Endothelial cell of umbilical vein (primary cell): ENCODE data around the gene PTPRD. TPM values are rescaled to one million over a fixed set of nuclear protein-coding genes. Genes with fewer than 3 reads are reported as not detected.

Source experiments
- BruUV-seq: library from RNA; stranded (reverse); fragments of 400-500 nt; replicated peaks from 2 replicates; lab custom pipeline; 2021; lab: Mats Ljungman, UMichigan
- CTCF ChIA-PET: fragments of 300-600, 350-600 bp; sonication (Branson Sonifier 250); formaldehyde crosslinking; loops from one replicate; lab custom pipeline; 2021; ENCODE audit warnings: antibody characterized with exemption, inconsistent platforms; lab: Charles Lee
- POLR2A ChIA-PET: fragments of 300-600, 350-600 bp; sonication (Branson Sonifier 250); formaldehyde crosslinking; loops from one replicate; lab custom pipeline; 2021; ENCODE audit warnings: antibody characterized with exemption, inconsistent platforms; lab: Charles Lee
- DNase-seq: peaks from one replicate; pipeline ENCODE4 v3.0.0-alpha.2; 2011; ENCODE audit warnings: low read depth, low spot score
- FAIRE-seq: peaks from 2 replicates; lab custom pipeline; 2011; peaks lifted over from hg19 to GRCh38; lab: Jason Lieb, UNC
- H2AFZ ChIP-seq: 2 replicates; pipeline ENCODE4 v1.6.0; 2012; ENCODE audit warnings: low read depth, low read length, control low read depth, inconsistent platforms
- H3K27ac ChIP-seq: 2 replicates; pipeline ENCODE4 v1.5.1; 2011; ENCODE audit warnings: low read depth, mild to moderate bottlenecking, control low read depth, low read length, moderate library complexity; ENCODE audit not compliant: insufficient read depth
- H3K27me3 ChIP-seq, 2 experiments: 2 replicates each; pipeline versions ENCODE4 v1.6.0 to v1.6.1; 2011; ENCODE audit warnings: low read length in 2 of 2, mixed read lengths in 1 of 2; ENCODE audit not compliant: control insufficient read depth in 2 of 2, insufficient read depth in 2 of 2
- H3K36me3 ChIP-seq, 2 experiments: 2 replicates in 1 of 2; 3 replicates in 1 of 2; pipeline ENCODE4 v1.5.1; 2011; ENCODE audit warnings: low read length in 2 of 2, mild to moderate bottlenecking in 1 of 2, moderate library complexity in 1 of 2; ENCODE audit not compliant: control insufficient read depth in 2 of 2, insufficient read depth in 2 of 2; ENCODE audit errors: extremely low read depth in 1 of 2
- H3K4me1 ChIP-seq: 3 replicates; pipeline ENCODE4 v1.5.1; 2011; ENCODE audit warnings: mild to moderate bottlenecking, low read length; ENCODE audit not compliant: control insufficient read depth, insufficient read depth; ENCODE audit errors: extremely low read depth
- H3K4me2 ChIP-seq: 2 replicates; pipeline ENCODE4 v1.6.1; 2011; ENCODE audit warnings: low read length, control low read depth, mixed read lengths; ENCODE audit not compliant: insufficient read depth
- H3K4me3 ChIP-seq, 3 experiments: fragments of 200-600 bp in 1 of 3; sonication (generic), shearing (Covaris generic) in 1 of 3; replicated peaks in 1 of 3; 2 replicates each; pipeline ENCODE4 v1.5.1; 2011 to 2016; ENCODE audit warnings: control low read depth in 3 of 3, low read length in 3 of 3, mild to moderate bottlenecking in 2 of 3, inconsistent platforms in 1 of 3, low read depth in 1 of 3, moderate library complexity in 1 of 3; ENCODE audit not compliant: insufficient read depth in 1 of 3
- H3K79me2 ChIP-seq: 2 replicates; pipeline ENCODE4 v1.6.0; 2012; ENCODE audit warnings: low read length, inconsistent platforms; ENCODE audit not compliant: control insufficient read depth, insufficient read depth
- H3K9ac ChIP-seq: replicated peaks from 2 replicates; pipeline ENCODE3; 2011; ENCODE audit warnings: low read length, control low read depth; ENCODE audit not compliant: insufficient read depth; ENCODE audit errors: extremely low read depth
- H3K9me1 ChIP-seq: replicated peaks from 3 replicates; pipeline ENCODE4 v1.6.0; 2011; ENCODE audit warnings: mild to moderate bottlenecking, low read length; ENCODE audit not compliant: control insufficient read depth, insufficient read depth; ENCODE audit errors: extremely low read depth
- H3K9me3 ChIP-seq: replicated peaks from 2 replicates; pipeline ENCODE4 v1.5.1; 2012; ENCODE audit warnings: low read length, inconsistent platforms; ENCODE audit not compliant: control insufficient read depth, insufficient read depth
- H4K20me1 ChIP-seq: replicated peaks from 2 replicates; pipeline ENCODE3; 2011; ENCODE audit warnings: mild to moderate bottlenecking, low read length; ENCODE audit not compliant: control insufficient read depth, insufficient read depth; ENCODE audit errors: extremely low read depth
- CTCF ChIP-seq, 2 donors: IDR thresholded peaks; 1 replicate in 1 of 2; 2 replicates in 1 of 2; pipeline ENCODE4 v1.5.1; 2011; ENCODE audit warnings: low read length in 2 of 2, mild to moderate bottlenecking in 2 of 2, moderate library complexity in 2 of 2, control low read depth in 1 of 2, inconsistent platforms in 1 of 2, low read depth in 1 of 2; ENCODE audit not compliant: insufficient read depth in 1 of 2; ENCODE audit errors: extremely low read depth in 1 of 2
- EZH2 ChIP-seq: IDR thresholded peaks from 2 replicates; pipeline ENCODE4 v1.6.1; 2012; ENCODE audit warnings: borderline replicate concordance, low read depth, mild to moderate bottlenecking, moderate library complexity, low read length, inconsistent platforms; ENCODE audit not compliant: severe bottlenecking
- FOS ChIP-seq: IDR thresholded peaks from 2 replicates; pipeline ENCODE4 v1.6.1; 2011; ENCODE audit warnings: mild to moderate bottlenecking, low read length, moderate library complexity, borderline replicate concordance; ENCODE audit not compliant: insufficient read depth
- GATA2 ChIP-seq: IDR thresholded peaks from 2 replicates; pipeline ENCODE4 v1.7.0; 2011; ENCODE audit warnings: low read depth, mild to moderate bottlenecking, moderate library complexity, mixed read lengths, low read length; ENCODE audit not compliant: insufficient read length, insufficient read depth
- JUN ChIP-seq: IDR thresholded peaks from 2 replicates; pipeline ENCODE4 v1.6.1; 2011; ENCODE audit warnings: borderline replicate concordance, low read depth; ENCODE audit not compliant: insufficient read length, insufficient read depth
- MAX ChIP-seq: IDR thresholded peaks from 2 replicates; pipeline ENCODE4 v1.6.1; 2011; ENCODE audit not compliant: insufficient read depth, insufficient read length
- MYC ChIP-seq: IDR thresholded peaks from one replicate; pipeline ENCODE4 v1.6.1; 2011; ENCODE audit warnings: mild to moderate bottlenecking, low read depth, low read length
- POLR2A ChIP-seq: IDR thresholded peaks from 2 replicates; pipeline ENCODE4 v1.6.1; 2012; ENCODE audit warnings: low read depth, mild to moderate bottlenecking, control low read depth, low read length
- POLR2AphosphoS5 ChIP-seq: IDR thresholded peaks from 2 replicates; pipeline ENCODE4 v1.6.1; 2012; ENCODE audit warnings: low read depth, mild to moderate bottlenecking, control low read depth, low read length, moderate library complexity; ENCODE audit not compliant: insufficient read depth
- dilution Hi-C: fragments of 300-500 bp; cut with MboI; formaldehyde crosslinking; loops from one replicate; pipeline ENCODE4 v1.15.0; 2019; ENCODE audit warnings: low sequenced_read_pairs; ENCODE audit not compliant: extremely low pct_ligation_motif_present
- intact Hi-C: fragments of 100-400 bp; cut with micrococcal nuclease; formaldehyde crosslinking; loops from one replicate; pipeline ENCODE4 v1.10.0; 2022
- polyA plus RNA-seq, 4 experiments: library from polyadenylated mRNA; depleted of rRNA in 3 of 4; stranded (reverse) in 3 of 4; unstranded in 1 of 4; fragments of >200 nt; gene quantifications; 2 replicates each; pipeline versions ENCODE4 v1.2.1 to v1.2.3, GENCODE V29; 2011 to 2012; ENCODE audit warnings: missing spikeins in 1 of 4
- total RNA-seq: library from RNA; stranded (reverse); gene quantifications from 2 replicates; pipeline ENCODE4 v1.2.3, GENCODE V29; 2021

The PTPRD gene
- total and polyA plus RNA-seq, 2 donors (not counting 3 experiments of a cell fraction or from before 2014, with no cell fraction given), result 5.5 to 5.7 TPM

GRCh38 chr9:9631284-9631683, 981.5 kb downstream of the PTPRD start:
- H3K36me3 ChIP-seq, result no peaks in the 10 kb centered on the region
- no peaks in the 10 kb centered on the region for H3K9me3 ChIP-seq
- intact Hi-C loops (no loop called here), dilution Hi-C loops (no loop called here)
- no peaks in the 10 kb centered on the region for H3K4me1 ChIP-seq
- FAIRE-seq, result no peak
- H3K27ac ChIP-seq, result no peak overlapping the region
- H3K4me3 ChIP-seq, result no peak overlapping the region
- no peak overlapping the region for H3K4me2 ChIP-seq
- BruUV-seq, result no TSS peak
- H3K9me1 ChIP-seq, result no peaks in the 10 kb centered on the region
- no peak overlapping the region for H3K9ac ChIP-seq
- H3K79me2 ChIP-seq, result no peaks in the 10 kb centered on the region
- POLR2A ChIA-PET, result no interaction called here
- CTCF ChIA-PET, result no interaction called here
- no peak overlapping the region for H2AFZ ChIP-seq
- TF ChIP-seq POLR2A (no peak), FOS (no peak), EZH2 (no peak), JUN (no peak), POLR2AphosphoS5 (no peak), CTCF (IDR thresholded peaks at IDR 0.05; ENCODE audit: extremely low read depth in 1 of 2, insufficient read depth in 1 of 2, low read depth in 1 of 2, low read length in 2 of 2) (no peak), MYC (no peak), MAX (no peak), GATA2 (no peak)
- H3K27me3 ChIP-seq, result no peaks in the 10 kb centered on the region
- no peaks in the 10 kb centered on the region for H4K20me1 ChIP-seq
- no peak for DNase-seq
